Stimulated activated CD4-positive, alpha-beta T cell treated with anti-CD3 and anti-CD28 coated beads, Interleukin-1b, Interleukin-23, amount 100 ng/mL, for 4 hours (primary cell): Measurements from ENCODE around the gene ADRB2.

ENCODE experiments used
- DNase-seq, 2 donors: peaks; one replicate each; pipeline ENCODE4 v3.0.0-alpha.2; 2020; ENCODE audit warnings: low read depth in 2 of 2

Gene ADRB2

GRCh38 chr5:148831590-148832565 is 5.5 kb downstream of the ADRB2 start:
- DNase-seq = no peak

GRCh38 chr5:148833122-148833521 is 6.7 kb downstream of the ADRB2 start:
- DNase-seq = no peak

GRCh38 chr5:148833925-148834324 is 7.5 kb downstream of the ADRB2 start:
- no peak for DNase-seq

GRCh38 chr5:148834689-148835088 is 8.3 kb downstream of the ADRB2 start:
- no peak for DNase-seq

- DNase-seq = no peak
Measured at GRCh38 chr5:148836272-148837250, 10.2 kb downstream of the ADRB2 start.

GRCh38 chr5:148837383-148837782 is 11.0 kb downstream of the ADRB2 start:
- no peak for DNase-seq

GRCh38 chr5:148838357-148838756 is 11.9 kb downstream of the ADRB2 start:
- DNase-seq = no peak

GRCh38 chr5:148839960-148840359 is 13.5 kb downstream of the ADRB2 start:
- DNase-seq = no peak

- DNase-seq = no peak
Measured at GRCh38 chr5:148840531-148840930, 14.1 kb downstream of the ADRB2 start.

GRCh38 chr5:148841519-148841918 is 15.1 kb downstream of the ADRB2 start:
- no peak for DNase-seq

GRCh38 chr5:148842161-148842560 is 15.8 kb downstream of the ADRB2 start:
- no peak for DNase-seq

- DNase-seq = no peak
Measured at GRCh38 chr5:148843510-148844318, 17.3 kb downstream of the ADRB2 start.

- no peak for DNase-seq
Measured at GRCh38 chr5:148844433-148845280, 18.2 kb downstream of the ADRB2 start.

- no peak for DNase-seq
Measured at GRCh38 chr5:148846930-148847329, 20.5 kb downstream of the ADRB2 start.

- DNase-seq = no peak
Measured at GRCh38 chr5:148847456-148847855, 21.0 kb downstream of the ADRB2 start.

- no peak for DNase-seq
Measured at GRCh38 chr5:148848393-148849031, 22.1 kb downstream of the ADRB2 start.

GRCh38 chr5:148849461-148849860 is 23.1 kb downstream of the ADRB2 start:
- peak in 1 of 2 donors; percentile 9 for DNase-seq

- DNase-seq = no peak
Measured at GRCh38 chr5:148850836-148851235, 24.4 kb downstream of the ADRB2 start.

GRCh38 chr5:148853868-148854267 is 27.5 kb downstream of the ADRB2 start:
- DNase-seq = no peak
